Activated T-cell treated with anti-CD3 and anti-CD28 coated beads for 24 hours (primary cell): ENCODE results near the gene GPR150.
A peak's percentile ranks its signal among the peaks of the same experiment; 100 is the strongest.

Experiments
- DNase-seq: peaks from one replicate; pipeline ENCODE4 v3.0.0-alpha.2; 2020; ENCODE audit warnings: low read depth

The GPR150 gene

DNA sequence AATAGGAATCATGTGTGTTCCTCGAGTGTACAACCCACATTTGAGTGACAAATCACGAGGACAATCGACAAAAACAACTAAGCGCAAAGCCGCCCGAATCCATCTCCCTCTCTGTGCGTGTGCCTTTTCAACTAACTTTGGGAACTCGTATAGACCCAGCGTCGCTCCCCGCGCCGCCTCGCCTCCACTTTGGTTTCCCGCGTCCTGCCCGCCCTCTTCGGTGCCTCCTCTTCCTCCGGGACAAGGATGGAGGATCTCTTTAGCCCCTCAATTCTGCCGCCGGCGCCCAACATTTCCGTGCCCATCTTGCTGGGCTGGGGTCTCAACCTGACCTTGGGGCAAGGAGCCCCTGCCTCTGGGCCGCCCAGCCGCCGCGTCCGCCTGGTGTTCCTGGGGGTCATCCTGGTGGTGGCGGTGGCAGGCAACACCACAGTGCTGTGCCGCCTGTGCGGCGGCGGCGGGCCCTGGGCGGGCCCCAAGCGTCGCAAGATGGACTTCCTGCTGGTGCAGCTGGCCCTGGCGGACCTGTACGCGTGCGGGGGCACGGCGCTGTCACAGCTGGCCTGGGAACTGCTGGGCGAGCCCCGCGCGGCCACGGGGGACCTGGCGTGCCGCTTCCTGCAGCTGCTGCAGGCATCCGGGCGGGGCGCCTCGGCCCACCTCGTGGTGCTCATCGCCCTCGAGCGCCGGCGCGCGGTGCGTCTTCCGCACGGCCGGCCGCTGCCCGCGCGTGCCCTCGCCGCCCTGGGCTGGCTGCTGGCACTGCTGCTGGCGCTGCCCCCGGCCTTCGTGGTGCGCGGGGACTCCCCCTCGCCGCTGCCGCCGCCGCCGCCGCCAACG is at the start of gene GPR150:
GPR150 (plus strand) TSS at position 58 of the 840 bp plus-strand sequence; CDS start at position 247, 189 bp downstream.
- peak; percentile 48 for DNase-seq

DNA sequence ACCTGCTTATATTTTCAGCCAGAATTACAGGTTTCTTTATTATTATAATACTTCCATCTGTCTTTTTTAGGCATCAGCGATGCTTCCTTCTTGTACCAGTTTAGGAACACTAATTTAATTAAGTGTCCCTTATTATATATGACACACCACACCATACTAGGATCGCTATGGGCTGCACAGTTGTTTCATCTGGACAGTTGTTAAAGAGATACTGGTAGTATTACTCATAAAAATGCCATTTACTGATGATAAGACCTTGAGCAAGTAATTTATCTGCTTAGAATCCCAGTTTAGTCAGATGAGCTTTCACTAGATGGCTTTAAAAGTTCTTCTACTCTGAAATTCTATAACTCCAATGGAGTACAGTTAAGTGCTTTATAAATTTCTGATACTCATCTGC is 47.9 kb upstream of the GPR150 start:
- DNase-seq, result no peak

DNA sequence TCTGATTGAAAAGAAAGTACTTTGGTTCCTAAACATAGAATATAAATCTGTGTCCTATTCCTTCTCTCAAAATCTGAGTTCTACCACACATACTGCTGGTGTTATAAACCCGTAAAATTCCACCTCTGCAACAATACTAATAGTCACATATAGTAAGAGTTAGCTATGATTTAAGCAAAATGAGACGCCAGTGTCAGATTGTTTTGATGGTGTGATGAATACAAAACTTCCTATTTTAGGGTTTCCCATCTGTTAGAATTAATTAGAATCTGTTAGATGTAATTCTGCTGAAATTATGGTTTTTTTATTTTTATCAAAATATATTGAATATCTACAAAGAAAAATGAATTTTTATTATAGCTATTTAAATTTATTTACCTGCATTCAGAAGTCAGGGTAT is 38.3 kb upstream of the GPR150 start:
- no peak for DNase-seq

DNA sequence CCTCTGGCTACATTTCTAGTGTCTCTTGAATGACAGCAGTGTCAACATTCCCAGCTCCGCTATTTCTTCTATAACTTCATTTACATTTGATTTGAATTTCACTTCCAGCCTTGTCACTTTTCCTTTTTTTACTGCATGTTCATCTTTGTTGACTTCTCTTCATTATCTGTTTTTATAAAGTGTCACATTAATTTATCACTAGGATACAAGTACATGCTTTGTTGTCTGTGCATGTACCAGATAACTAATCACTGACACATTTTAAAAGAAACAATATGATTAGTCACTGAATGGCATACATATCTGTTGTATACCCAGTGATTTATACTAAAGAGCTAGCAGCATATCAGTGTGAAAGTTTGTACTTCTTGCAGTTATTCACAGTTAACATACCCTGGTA is 35.9 kb upstream of the GPR150 start:
- no peak for DNase-seq

DNA sequence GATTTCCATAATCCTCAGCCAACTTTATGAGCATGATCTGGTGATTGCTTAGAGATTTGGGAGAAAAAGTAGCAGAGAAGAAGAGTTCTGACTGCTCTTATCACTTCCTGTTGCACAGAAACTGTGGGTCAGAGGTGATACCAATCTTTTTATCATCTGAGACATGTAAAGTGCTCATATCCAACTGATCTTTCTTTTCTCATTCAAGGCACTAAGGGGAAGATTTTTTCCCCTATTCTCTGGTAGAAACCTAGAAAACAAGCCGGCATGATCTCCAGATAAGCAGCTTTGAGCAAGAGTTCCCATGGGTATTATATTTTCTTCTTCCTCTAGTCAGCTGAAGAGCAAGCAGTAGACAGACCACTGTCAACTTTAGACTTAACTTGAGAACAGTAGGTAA is 29.0 kb upstream of the GPR150 start:
- no peak for DNase-seq

DNA sequence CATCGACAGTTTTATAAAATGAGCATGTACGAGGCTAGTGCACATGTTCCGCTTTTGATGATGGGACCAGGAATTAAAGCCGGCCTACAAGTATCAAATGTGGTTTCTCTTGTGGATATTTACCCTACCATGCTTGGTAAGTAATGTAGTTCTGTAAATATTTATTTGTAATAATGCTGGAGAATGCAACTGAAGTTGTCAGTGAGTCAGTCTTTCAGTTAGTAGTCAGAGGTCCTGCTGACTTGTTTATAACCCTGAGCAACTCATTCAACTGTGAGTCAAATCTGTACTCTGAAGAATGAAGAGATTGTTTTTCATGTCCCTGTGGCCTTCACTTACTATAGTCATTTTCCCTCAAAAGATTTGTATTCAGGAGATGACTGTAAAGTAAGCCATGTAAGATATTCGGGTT is 28.4 kb upstream of the GPR150 start:
- no peak for DNase-seq

DNA sequence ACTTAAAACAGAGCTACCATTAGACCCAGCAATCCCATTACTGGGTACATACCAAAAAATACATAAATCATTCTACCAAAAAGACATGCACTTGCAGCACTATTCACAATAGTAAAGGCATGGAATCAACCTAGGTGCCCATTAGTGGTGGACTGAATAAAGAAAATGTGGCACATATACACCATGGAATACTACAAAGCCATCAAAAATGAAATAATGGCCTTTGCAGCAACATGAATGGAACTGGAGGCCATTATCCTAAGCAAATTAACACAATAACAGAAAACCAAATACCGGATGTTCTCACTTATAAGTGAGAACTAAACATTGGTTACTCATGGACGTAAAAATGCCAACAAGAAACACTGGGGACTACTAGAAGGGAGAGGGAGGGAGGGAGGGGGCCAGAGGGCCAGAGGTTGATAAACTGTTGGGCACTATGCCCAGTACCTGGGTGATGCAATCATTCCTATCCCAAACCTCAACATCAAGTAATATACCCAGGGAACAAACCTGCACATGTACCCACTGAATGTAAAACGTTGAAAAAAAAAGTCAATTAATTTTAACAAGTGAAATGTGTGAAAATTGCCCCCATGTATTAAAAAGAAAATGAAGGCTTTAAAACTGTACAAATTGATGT is 24.5 kb upstream of the GPR150 start:
- DNase-seq, result no peak

DNA sequence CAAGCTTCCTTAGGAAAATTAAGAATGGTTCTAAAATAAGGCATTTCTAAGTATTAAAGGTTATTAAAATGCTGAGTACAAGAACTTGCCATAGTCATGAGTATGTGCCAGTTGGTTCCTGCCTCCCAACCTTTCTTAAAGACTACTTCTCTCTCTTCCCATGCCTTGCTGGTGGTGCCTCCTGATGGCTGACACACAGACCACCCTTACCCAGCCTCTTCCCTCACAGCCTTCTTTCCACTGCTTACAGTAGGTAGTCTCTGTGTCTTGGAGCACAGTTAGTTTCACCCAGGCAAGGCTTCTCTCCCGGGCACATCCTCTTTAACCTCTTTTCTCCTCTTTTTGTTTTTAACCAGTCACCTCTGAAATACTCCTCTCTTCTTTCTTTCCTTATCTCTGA is 20.6 kb upstream of the GPR150 start:
- no peak for DNase-seq

DNA sequence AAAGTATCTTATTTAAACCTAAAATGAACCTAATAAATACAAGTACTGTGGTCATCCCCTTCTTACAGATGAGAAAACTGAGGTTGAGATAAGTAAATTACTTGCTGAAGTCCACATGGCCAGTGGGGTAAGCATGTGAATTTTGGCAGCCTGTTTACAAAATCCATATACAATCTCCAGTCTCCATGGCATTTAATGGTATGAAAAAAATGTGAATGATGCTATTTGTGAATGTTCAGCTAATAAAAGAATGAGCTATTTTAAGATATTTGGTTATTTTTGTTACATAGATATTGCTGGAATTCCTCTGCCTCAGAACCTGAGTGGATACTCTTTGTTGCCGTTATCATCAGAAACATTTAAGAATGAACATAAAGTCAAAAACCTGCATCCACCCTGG is 19.3 kb upstream of the GPR150 start:
- no peak for DNase-seq

DNA sequence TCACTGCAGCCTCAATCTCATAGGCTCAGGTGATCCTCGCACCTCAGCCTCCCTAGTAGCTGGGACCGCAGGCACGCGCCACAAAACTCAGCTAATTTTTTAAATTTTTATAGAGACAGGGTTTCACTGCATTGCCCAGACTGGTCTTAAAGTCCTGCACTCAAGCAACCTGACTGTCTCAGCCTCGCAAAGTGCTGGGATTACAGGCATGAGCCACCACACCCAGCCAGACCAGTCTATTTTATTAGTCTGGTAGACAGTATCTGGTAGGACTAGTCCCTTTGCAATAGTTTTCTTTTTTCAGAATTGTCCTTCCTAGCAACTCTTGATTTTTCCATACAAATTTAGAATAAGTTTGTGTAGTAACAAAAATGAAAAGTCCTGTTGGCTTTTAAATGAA is 14.1 kb upstream of the GPR150 start:
- no peak for DNase-seq

DNA sequence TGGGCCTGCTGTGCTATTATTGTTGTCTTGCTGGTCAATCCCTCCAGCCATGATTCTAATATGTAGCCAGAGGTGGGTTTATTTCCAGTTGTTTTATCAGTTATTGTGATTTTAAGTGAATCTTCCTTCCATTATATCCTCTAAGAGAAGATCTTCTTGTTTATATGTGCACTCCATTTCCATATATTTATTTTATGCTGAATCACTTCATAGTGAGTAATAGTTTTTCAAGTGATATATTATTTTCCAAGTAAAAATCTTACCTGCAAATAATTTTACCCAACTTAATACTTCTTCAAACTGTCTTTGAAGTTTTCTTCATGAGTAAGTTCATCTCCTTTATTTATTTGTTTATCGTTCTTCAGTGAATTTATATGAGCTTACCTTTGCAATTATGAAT is 13.5 kb upstream of the GPR150 start:
- DNase-seq, result no peak

DNA sequence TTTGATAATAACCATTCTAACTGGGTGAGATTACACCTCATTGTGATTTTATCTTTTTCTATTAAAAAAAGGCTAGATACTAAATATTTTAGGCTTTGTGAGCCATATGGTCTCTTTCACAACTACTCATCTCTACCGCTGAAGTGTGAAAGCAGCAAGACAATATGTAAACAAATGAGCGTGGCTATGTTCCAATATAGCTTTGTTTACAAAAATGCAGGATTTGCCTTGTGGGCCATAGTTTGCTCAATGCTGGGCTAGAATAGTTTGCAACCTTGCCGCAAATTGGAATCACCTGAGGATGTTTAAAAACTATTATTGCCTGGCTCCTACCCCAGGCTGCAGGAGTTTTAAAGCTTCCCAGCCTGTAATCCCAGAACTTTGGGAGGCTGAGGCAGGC is 10.2 kb upstream of the GPR150 start:
- DNase-seq, result no peak

DNA sequence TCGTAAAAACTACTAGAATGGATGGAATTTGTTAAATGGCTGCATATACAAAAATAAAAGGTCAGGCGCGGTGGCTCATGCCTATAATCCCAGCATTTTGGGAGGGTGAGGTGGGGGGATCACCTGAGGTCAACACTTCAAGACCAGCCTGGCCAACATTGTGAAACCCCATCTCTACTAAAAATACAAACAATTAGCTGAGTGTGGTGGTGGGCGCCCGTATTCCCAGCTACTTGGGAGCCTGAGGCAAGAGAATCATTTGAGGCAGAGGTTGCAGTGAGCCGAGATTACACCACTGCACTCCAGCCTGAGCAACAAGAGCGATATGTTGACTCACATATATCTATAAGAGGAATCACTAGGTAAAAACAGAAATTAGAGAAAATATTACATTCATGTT is 9.3 kb upstream of the GPR150 start:
- DNase-seq, result no peak

DNA sequence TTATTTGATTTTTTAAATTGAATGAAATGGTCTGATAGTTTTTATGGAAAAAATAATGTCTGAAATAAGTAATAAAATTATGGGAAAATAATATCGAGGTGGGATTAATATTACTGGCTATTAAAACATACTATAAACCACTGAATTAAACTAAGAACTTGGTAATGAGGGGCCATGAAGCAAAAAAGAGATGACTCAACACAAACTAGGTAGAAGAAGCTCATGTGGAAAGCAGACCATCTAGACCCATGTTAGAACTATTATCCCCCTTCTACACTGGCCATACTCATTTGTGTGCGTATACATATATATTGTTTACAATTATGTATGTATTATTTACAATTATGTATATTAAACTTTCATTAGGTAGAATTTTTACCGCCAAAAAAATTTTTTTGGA is 8.5 kb upstream of the GPR150 start:
- no peak for DNase-seq

DNA sequence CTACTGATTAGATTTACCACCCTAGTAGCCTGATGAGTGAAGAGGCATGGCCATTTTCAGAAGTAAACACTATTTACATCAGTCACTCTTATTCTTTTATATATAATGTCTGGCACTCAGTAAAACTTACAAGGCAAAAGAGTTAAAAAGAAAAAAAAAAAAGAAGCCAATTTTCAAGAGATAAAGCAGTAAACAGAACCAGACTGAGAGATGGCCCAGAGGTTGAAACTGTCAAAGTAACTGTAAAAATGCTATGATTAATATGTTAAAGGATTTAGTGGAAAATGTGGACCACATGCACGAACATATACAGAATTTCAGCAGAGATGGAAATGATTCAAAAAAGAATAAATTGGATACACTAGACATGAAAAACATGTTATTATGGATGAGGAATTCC is 6.4 kb upstream of the GPR150 start:
- no peak for DNase-seq

DNA sequence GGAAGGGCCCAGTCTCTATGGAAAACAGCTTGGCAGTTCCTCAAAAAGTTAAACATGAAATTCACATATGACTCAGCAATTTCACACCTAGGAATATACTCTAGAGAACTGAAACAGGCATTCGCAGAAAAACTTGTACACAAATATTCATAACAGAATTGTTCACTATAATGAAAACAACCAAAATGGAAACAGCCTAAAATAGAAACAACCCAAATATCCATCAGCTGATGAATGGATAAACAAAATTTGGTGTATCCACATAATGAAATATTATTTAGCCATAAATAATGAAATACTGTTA is 4.8 kb upstream of the GPR150 start:
- DNase-seq, result no peak

DNA sequence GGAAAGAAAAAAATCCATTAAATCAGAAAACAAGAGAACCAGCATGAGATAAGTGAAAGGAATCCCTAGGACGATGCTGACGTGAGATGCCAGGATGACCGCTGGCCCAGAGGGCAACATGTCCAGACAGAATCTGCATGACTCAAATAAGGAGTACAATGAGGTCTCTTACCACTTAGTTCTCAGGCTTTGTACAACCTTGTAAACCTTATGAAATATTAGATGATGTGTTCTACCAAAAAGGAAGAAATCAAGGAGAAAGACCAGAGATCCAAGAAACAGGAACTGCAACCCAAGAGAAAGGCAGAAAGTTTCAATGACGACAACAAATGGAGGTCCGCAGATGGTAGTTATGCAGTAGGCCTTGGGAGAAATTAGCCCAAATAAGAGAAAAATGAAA is 2.8 kb upstream of the GPR150 start:
- DNase-seq, result no peak

DNA sequence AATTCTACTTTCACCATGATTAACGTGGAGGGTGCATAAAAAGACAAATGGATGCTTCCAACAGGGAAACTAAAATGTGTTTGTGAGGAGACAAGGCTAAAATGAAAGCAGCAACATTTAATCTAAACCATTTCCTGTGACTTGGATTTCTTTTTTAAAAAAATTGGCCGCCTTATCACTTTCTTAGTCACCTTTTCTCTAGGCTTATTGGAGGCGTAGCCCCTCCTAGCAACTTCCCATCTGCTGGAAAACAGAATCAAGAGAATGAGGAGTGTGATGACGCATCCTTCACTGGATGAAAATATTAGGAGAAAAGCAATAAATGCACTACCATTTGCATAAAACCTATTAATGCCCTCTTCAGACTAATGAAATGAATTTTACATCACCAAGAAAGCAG is 791 bp upstream of the GPR150 start:
- no peak for DNase-seq

DNA sequence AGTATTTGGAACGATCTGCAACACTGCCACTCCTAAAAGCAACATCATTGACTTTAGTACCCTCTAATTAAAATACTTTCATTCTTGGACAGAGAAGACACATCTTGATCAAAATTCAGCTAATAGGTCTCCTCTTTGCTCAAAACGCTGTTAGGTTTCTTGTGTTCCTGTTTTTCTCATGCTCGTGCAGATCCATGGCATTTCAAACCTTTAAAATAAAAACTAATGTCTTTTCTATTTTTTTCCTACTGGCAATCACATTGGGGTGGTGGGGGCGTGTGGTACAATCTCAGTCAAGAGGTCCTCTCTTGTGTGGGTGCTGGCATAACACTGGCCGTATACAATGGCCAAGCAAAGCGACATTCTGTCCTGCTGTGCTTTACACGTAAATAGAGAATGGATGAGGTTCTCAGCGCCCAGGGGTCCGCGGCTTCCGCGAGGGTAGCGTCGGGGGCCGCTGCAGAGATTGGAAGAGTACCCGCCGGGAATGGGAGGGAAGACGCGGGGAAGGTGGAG is 315 bp upstream of the GPR150 start:
- no peak for DNase-seq

DNA sequence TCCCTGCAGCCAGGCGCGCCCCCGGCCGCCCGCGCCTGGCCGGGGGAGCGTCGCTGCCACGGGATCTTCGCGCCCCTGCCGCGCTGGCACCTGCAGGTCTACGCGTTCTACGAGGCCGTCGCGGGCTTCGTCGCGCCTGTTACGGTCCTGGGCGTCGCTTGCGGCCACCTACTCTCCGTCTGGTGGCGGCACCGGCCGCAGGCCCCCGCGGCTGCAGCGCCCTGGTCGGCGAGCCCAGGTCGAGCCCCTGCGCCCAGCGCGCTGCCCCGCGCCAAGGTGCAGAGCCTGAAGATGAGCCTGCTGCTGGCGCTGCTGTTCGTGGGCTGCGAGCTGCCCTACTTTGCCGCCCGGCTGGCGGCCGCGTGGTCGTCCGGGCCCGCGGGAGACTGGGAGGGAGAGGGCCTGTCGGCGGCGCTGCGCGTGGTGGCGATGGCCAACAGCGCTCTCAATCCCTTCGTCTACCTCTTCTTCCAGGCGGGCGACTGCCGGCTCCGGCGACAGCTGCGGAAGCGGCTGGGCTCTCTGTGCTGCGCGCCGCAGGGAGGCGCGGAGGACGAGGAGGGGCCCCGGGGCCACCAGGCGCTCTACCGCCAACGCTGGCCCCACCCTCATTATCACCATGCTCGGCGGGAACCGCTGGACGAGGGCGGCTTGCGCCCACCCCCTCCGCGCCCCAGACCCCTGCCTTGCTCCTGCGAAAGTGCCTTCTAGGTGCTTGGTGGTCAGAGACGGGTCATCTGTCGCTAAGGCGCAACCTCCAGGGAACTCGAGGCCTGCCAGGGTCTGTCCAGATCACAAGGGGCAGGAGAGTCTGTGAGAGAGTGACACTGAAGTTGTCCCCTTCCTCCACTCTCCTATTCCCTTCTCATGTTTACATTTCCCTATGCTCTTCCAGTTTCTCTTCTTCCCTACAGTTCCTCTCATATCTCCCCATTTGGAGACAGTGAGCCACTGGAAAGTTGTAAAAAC is 1.3 kb downstream of the GPR150 start:
- peak; percentile 29 for DNase-seq

DNA sequence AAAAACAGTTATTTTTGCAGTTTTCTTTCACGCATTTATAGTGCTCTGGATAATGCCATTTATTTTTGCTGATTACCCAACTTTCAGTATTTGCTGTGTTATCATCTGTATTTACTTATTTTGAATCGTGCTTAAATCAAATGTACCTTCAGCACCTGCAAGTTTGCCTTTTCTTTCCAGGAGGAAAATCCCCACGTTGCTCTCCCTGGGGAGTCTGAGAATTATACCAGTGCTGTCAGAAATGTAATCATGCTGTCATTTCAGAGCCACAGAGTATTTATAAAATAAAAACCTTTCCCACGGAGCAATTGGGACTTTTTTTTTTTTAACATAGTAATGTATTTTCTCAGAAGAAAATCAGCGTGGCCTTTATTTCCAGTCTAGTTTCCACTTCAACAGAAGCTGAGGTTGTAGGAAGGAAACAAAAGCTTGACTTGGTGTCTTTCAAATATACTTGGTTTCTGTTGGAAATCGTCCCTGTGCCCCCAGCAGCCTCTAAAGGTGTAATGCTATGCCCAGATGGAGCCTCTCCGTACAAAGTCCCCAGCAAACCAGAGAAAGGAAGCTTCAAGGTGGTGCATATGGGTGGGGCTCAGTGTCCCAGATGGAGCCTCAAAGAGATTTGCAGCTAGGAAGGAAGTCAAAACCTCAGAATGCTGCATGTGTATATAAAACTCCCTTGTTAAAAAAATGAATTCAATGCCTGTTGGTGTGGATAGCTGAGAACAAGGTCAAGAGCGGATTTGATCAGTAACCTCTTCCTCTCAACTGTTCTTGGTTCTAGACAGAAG is 2.1 kb downstream of the GPR150 start:
- no peak for DNase-seq

DNA sequence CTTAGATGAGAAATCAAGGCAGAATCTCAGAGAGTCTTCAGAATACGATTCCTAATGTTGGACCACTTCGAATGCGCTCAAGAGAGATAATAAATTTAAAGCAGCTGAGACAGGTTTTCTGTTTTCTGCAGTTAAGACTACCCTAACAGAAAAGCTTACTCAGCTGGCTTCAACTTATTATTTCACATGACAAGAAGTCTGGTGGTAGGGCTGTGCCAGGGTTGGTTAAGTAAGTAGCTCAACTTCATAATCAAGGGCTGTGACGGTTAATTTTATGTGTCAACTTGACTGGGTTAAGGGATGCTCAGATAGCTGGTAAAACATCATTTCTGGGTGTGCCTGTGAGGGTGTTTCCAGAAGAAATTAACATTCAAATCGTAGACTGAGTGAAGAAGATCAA is 3.8 kb downstream of the GPR150 start:
- no peak for DNase-seq
